H1 (cell line): ENCODE data around the gene CDH20. TPM values are rescaled to one million over a fixed set of nuclear protein-coding genes. Genes with fewer than 3 reads are reported as not detected.

Experiments used
- CREB1 ChIP-seq: IDR thresholded peaks from 2 replicates; pipeline ENCODE4 v1.6.1; 2012; ENCODE audit warnings: inconsistent platforms
- EZH2 ChIP-seq: fragments of 200-600 bp; sonication (generic); IDR thresholded peaks from 2 replicates; pipeline ENCODE4 v1.7.1; 2012; ENCODE audit warnings: low read depth, mild to moderate bottlenecking, moderate library complexity, low read length, inconsistent platforms; ENCODE audit not compliant: severe bottlenecking
- GTF2F1 ChIP-seq: IDR thresholded peaks from 2 replicates; pipeline ENCODE4 v1.6.1; 2012; ENCODE audit warnings: low read depth, low read length, improper control_type of control experiment, borderline replicate concordance
- MAFK ChIP-seq: IDR thresholded peaks from 2 replicates; pipeline ENCODE4 v1.6.1; 2012; ENCODE audit warnings: low read depth, mild to moderate bottlenecking, improper control_type of control experiment, low read length
- MAX ChIP-seq: IDR thresholded peaks from 2 replicates; pipeline ENCODE4 v1.6.1; 2012; ENCODE audit warnings: inconsistent platforms
- RNF2 ChIP-seq: fragments of 200-900, 300-1000 bp; sonication (generic); IDR thresholded peaks from 2 replicates; pipeline ENCODE4 v1.7.1; 2016; ENCODE audit warnings: borderline replicate concordance, low read depth, mild to moderate bottlenecking, antibody characterized with exemption, low read length; ENCODE audit not compliant: poor library complexity, severe bottlenecking; ENCODE audit errors: missing control alignments
- SIN3A ChIP-seq, 2 experiments: IDR thresholded peaks in 1 of 2; conservative IDR thresholded peaks in 1 of 2; 2 replicates each; pipeline ENCODE4 v1.6.1; 2011 to 2012; ENCODE audit warnings: low read length in 2 of 2, improper control_type of control experiment in 1 of 2, low read depth in 1 of 2, mild to moderate bottlenecking in 1 of 2
- polyA plus RNA-seq, 7 experiments: library from polyadenylated mRNA; depleted of rRNA in 3 of 7; stranded (reverse) in 5 of 7; unstranded in 2 of 7; fragments of >200 nt in 5 of 7; fragments of 200-250 nt in 2 of 7; gene quantifications; 1 replicate in 5 of 7; 2 replicates in 1 of 7; 4 replicates in 1 of 7; pipeline versions ENCODE4 v1.2.1 to v1.2.3, GENCODE V29; 2011 to 2013; ENCODE audit warnings: missing spikeins in 2 of 7, mixed read lengths in 2 of 7
- total RNA-seq: library from RNA; stranded (reverse); fragmentation: NEBNext Ultra II Directional; extraction: Animal tissue kit (Norgen Biotek cat#: 25700); gene quantifications from 2 replicates; pipeline ENCODE4 v1.2.1, GENCODE V29; 2021

The CDH20 gene
- total and polyA plus RNA-seq, 2 of the 8 experiments (the other 6 are each of a cell fraction or from before 2014, with no cell fraction given), result 0.07 to 0.12 TPM

GRCh38 chr18:61551586-61551985 is 218.4 kb downstream of the CDH20 start (continued):
- TF ChIP-seq EZH2 (no peak), MAFK (no peak), RNF2 (no peak), SIN3A (conservative IDR thresholded peaks at IDR 0.05 in 1 of 2, IDR thresholded peaks at IDR 0.05 in 1 of 2; ENCODE audit: low read depth in 1 of 2, low read length in 2 of 2) (no peak), GTF2F1 (no peak), MAX (no peak), CREB1 (no peak)
